Mesenchymal stem cell (in vitro differentiated cells and primary cell): ENCODE measurements around the gene PCIF1.
"Not testable (repeated sequence)": the region's sequence is repeated elsewhere in the genome, so short reads cannot be mapped to it uniquely, and the experiment has no call there.

ENCODE experiments used
- DNase-seq: peaks from one replicate; pipeline ENCODE4 v3.0.0-alpha.2; 2013
- H2AFZ ChIP-seq: one replicate; pipeline ENCODE4 v1.6.1; 2013; ENCODE audit warnings: low read depth, mild to moderate bottlenecking, control low read depth, inconsistent platforms, low read length, moderate library complexity
- H2AK5ac ChIP-seq: 2 replicates; pipeline ENCODE4 v1.6.1; 2013; ENCODE audit warnings: low read length, moderate library complexity, mild to moderate bottlenecking, inconsistent platforms; ENCODE audit not compliant: severe bottlenecking
- H2BK120ac ChIP-seq: one replicate; pipeline ENCODE4 v1.6.1; 2013; ENCODE audit warnings: low read depth, mild to moderate bottlenecking, inconsistent platforms, low read length, moderate library complexity
- H2BK12ac ChIP-seq, 2 experiments: one replicate each; pipeline ENCODE4 v1.6.1; 2013; ENCODE audit warnings: inconsistent platforms in 2 of 2, low read length in 2 of 2, mild to moderate bottlenecking in 2 of 2, moderate library complexity in 2 of 2, control low read depth in 1 of 2
- H2BK15ac ChIP-seq: one replicate; pipeline ENCODE4 v1.6.1; 2013; ENCODE audit warnings: mild to moderate bottlenecking, low read depth, inconsistent platforms; ENCODE audit not compliant: poor library complexity, severe bottlenecking
- H2BK5ac ChIP-seq: 2 replicates; pipeline ENCODE4 v1.6.1; 2013; ENCODE audit warnings: low read depth, mild to moderate bottlenecking, low read length, control low read depth, inconsistent platforms; ENCODE audit not compliant: poor library complexity, severe bottlenecking
- H3K14ac ChIP-seq, 2 experiments: one replicate each; pipeline ENCODE4 v1.6.1; 2013; ENCODE audit warnings: inconsistent platforms in 2 of 2, low read length in 2 of 2, control low read depth in 1 of 2, mild to moderate bottlenecking in 1 of 2, moderate library complexity in 1 of 2
- H3K18ac ChIP-seq, 2 experiments: one replicate each; pipeline ENCODE4 v1.6.1; 2013; ENCODE audit warnings: inconsistent platforms in 2 of 2, low read length in 2 of 2, control low read depth in 1 of 2, low read depth in 1 of 2, mild to moderate bottlenecking in 1 of 2
- H3K23ac ChIP-seq, 2 experiments: one replicate each; pipeline ENCODE4 v1.6.1; 2013; ENCODE audit warnings: inconsistent platforms in 2 of 2, low read length in 2 of 2, mild to moderate bottlenecking in 2 of 2, moderate library complexity in 2 of 2, control low read depth in 1 of 2
- H3K27ac ChIP-seq: 2 replicates; pipeline ENCODE4 v1.5.1; 2013; ENCODE audit warnings: mild to moderate bottlenecking, moderate library complexity, low read length, control low read depth, inconsistent platforms; ENCODE audit not compliant: poor library complexity, severe bottlenecking
- H3K27me3 ChIP-seq, 2 experiments: 2 replicates each; pipeline versions ENCODE4 v1.6.1 to v1.7.0; 2013; ENCODE audit warnings: low read length in 2 of 2, mild to moderate bottlenecking in 2 of 2, moderate library complexity in 2 of 2, control low read depth in 1 of 2, inconsistent platforms in 1 of 2; ENCODE audit not compliant: control insufficient read depth in 1 of 2, insufficient read depth in 1 of 2
- H3K36me3 ChIP-seq, 2 experiments: 2 replicates each; pipeline versions ENCODE4 v1.6.1 to v1.7.0; 2013; ENCODE audit warnings: low read length in 2 of 2, control low read depth in 1 of 2, inconsistent platforms in 1 of 2, low read depth in 1 of 2, mild to moderate bottlenecking in 1 of 2; ENCODE audit not compliant: insufficient read depth in 2 of 2, control insufficient read depth in 1 of 2
- H3K4ac ChIP-seq, 2 experiments: one replicate each; pipeline ENCODE4 v1.6.1; 2013; ENCODE audit warnings: inconsistent platforms in 2 of 2, low read length in 2 of 2, mild to moderate bottlenecking in 2 of 2, moderate library complexity in 2 of 2, control low read depth in 1 of 2, low read depth in 1 of 2
- H3K4me1 ChIP-seq: 2 replicates; pipeline ENCODE4 v1.6.1; 2013; ENCODE audit warnings: low read depth, low read length, control low read depth; ENCODE audit not compliant: control insufficient read depth, insufficient read depth
- H3K4me2 ChIP-seq: 2 replicates; pipeline ENCODE4 v1.6.1; 2013; ENCODE audit warnings: low read length, mild to moderate bottlenecking, inconsistent platforms; ENCODE audit not compliant: poor library complexity, severe bottlenecking
- H3K4me3 ChIP-seq, 2 experiments: 2 replicates each; pipeline versions ENCODE4 v1.5.1 to v1.7.0; 2013; ENCODE audit warnings: low read length in 2 of 2, mild to moderate bottlenecking in 2 of 2, control low read depth in 1 of 2, low read depth in 1 of 2; ENCODE audit not compliant: insufficient read depth in 1 of 2
- H3K79me1 ChIP-seq: replicated peaks from 2 replicates; pipeline ENCODE4 v1.6.1; 2013; ENCODE audit warnings: mild to moderate bottlenecking, control low read depth, low read length, inconsistent platforms; ENCODE audit not compliant: poor library complexity, severe bottlenecking
- H3K9ac ChIP-seq: 2 replicates; pipeline ENCODE4 v1.7.0; 2013; ENCODE audit warnings: mild to moderate bottlenecking, low read length, moderate library complexity
- H3K9me3 ChIP-seq: 2 replicates; pipeline ENCODE4 v1.7.0; 2013; ENCODE audit warnings: mild to moderate bottlenecking, low read length; ENCODE audit not compliant: control insufficient read depth
- H4K8ac ChIP-seq: one replicate; pipeline ENCODE4 v1.6.1; 2013; ENCODE audit warnings: inconsistent platforms, mild to moderate bottlenecking, low read length, moderate library complexity
- H4K91ac ChIP-seq: one replicate; pipeline ENCODE4 v1.6.1; 2013; ENCODE audit warnings: mild to moderate bottlenecking, low read length, inconsistent platforms
- WGBS: methylation state at CpG from one replicate; pipeline ENCODE4 v1.1.7; 2013; ENCODE audit warnings: mixed read lengths; 5-methylcytosine and 5-hydroxymethylcytosine counted together

Gene PCIF1

GRCh38 chr20:45951925-45952834, 17.7 kb downstream of the PCIF1 start:
- no peak overlapping the region for H4K8ac ChIP-seq
- no peak for DNase-seq
- no peak overlapping the region for H4K91ac ChIP-seq
- H3K4me2 ChIP-seq: no peak overlapping the region
- WGBS: 92% methylated on average over 19 of the region's 19 CpGs
- no peak overlapping the region for H2BK5ac ChIP-seq
- H3K18ac ChIP-seq: no peak overlapping the region
- H3K14ac ChIP-seq: no peak overlapping the region
- no peak overlapping the region for H3K27ac ChIP-seq
- no peak overlapping the region for H3K4ac ChIP-seq
- H3K79me1 ChIP-seq: peaks cover 10% of the 10 kb centered on the region
- H2AK5ac ChIP-seq: no peak overlapping the region
- no peak overlapping the region for H3K23ac ChIP-seq
- peaks cover 77 to 88% of the 10 kb centered on the region in 2 experiments for H3K36me3 ChIP-seq
- H3K4me1 ChIP-seq: peaks cover 10% of the 10 kb centered on the region
- H3K9me3 ChIP-seq: no peaks in the 10 kb centered on the region
- H3K4me3 ChIP-seq: no peak overlapping the region
- no peak overlapping the region for H3K9ac ChIP-seq
- no peak overlapping the region for H2BK12ac ChIP-seq
- no peak overlapping the region for H2AFZ ChIP-seq
- no peak overlapping the region for H2BK120ac ChIP-seq
- H3K27me3 ChIP-seq: no peaks in the 10 kb centered on the region
- no peak overlapping the region for H2BK15ac ChIP-seq

GRCh38 chr20:45952861-45953260, 18.4 kb downstream of the PCIF1 start:
- 92% methylated on average over 5 of the region's 5 CpGs for WGBS
- no peak overlapping the region for H3K23ac ChIP-seq
- no peak overlapping the region for H2AK5ac ChIP-seq
- no peak overlapping the region for H3K14ac ChIP-seq
- no peak overlapping the region for H3K4ac ChIP-seq
- H3K9me3 ChIP-seq: no peaks in the 10 kb centered on the region
- H3K9ac ChIP-seq: no peak overlapping the region
- H2BK15ac ChIP-seq: no peak overlapping the region
- peaks cover 77 to 88% of the 10 kb centered on the region in 2 experiments for H3K36me3 ChIP-seq
- peaks cover 10% of the 10 kb centered on the region for H3K79me1 ChIP-seq
- H4K8ac ChIP-seq: no peak overlapping the region
- no peak overlapping the region for H2AFZ ChIP-seq
- H3K4me1 ChIP-seq: peaks cover 10% of the 10 kb centered on the region
- no peak for DNase-seq
- no peak overlapping the region for H2BK5ac ChIP-seq
- no peak overlapping the region for H2BK12ac ChIP-seq
- no peak overlapping the region for H2BK120ac ChIP-seq
- no peak overlapping the region for H3K27ac ChIP-seq
- H4K91ac ChIP-seq: no peak overlapping the region
- H3K4me2 ChIP-seq: no peak overlapping the region
- no peak overlapping the region for H3K4me3 ChIP-seq
- H3K18ac ChIP-seq: no peak overlapping the region
- H3K27me3 ChIP-seq: no peaks in the 10 kb centered on the region

GRCh38 chr20:45953672-45954071, 19.2 kb downstream of the PCIF1 start:
- Histone ChIP-seq H3K9ac (no peak overlapping the region), H4K91ac (no peak overlapping the region), H3K4me1 (peaks cover 10% of the 10 kb centered on the region), H3K27me3 (no peaks in the 10 kb centered on the region), H2AK5ac (no peak overlapping the region), H3K36me3 (peaks cover 77 to 87% of the 10 kb centered on the region in 2 experiments), H3K27ac (no peak overlapping the region), H2BK120ac (no peak overlapping the region), H2BK12ac (no peak overlapping the region), H3K23ac (no peak overlapping the region), H2BK5ac (no peak overlapping the region), H3K18ac (no peak overlapping the region), H3K79me1 (peaks cover 10% of the 10 kb centered on the region), H3K4me3 (no peak overlapping the region), H2BK15ac (no peak overlapping the region), H3K14ac (no peak overlapping the region), H4K8ac (peak overlapping the region; percentile 12), H3K9me3 (no peaks in the 10 kb centered on the region), H3K4ac (no peak overlapping the region), H2AFZ (no peak overlapping the region), H3K4me2 (no peak overlapping the region)
- DNase-seq: no peak
- 95% methylated on average over 9 of the region's 9 CpGs for WGBS

- not testable (repeated sequence) for H3K18ac ChIP-seq, H3K27ac ChIP-seq, H3K9me3 ChIP-seq, H3K27me3 ChIP-seq, H2BK5ac ChIP-seq, H3K9ac ChIP-seq, DNase-seq, H2AFZ ChIP-seq, H2AK5ac ChIP-seq, H3K4ac ChIP-seq, H3K23ac ChIP-seq, H3K4me1 ChIP-seq, H4K8ac ChIP-seq, H4K91ac ChIP-seq, H3K14ac ChIP-seq, H2BK12ac ChIP-seq, H2BK15ac ChIP-seq, H3K4me3 ChIP-seq, H2BK120ac ChIP-seq, H3K4me2 ChIP-seq
- WGBS: 98% methylated on average over 7 of the region's 10 CpGs
- H3K79me1 ChIP-seq: peaks cover 16% of the 10 kb centered on the region
- peaks cover 76 to 89% of the 10 kb centered on the region in 2 experiments for H3K36me3 ChIP-seq
These were observed 21.8 kb downstream of the PCIF1 start for GRCh38 chr20:45956326-45956725.
